HepG2 (cell line): Measurements from ENCODE around the gene ANKRD40. TPM values are rescaled to one million over a fixed set of nuclear protein-coding genes. Genes with fewer than 3 reads are reported as not detected.
A peak's percentile ranks its signal among the peaks of the same experiment; 100 is the strongest.

Experiments
- ESRRA ChIP-seq: sonication (generic); formaldehyde crosslinking; IDR thresholded peaks from 2 replicates; pipeline ENCODE4 v1.5.1; 2020; ENCODE audit warnings: mild to moderate bottlenecking, low read depth, missing genetic modification reagents
- KDM4B ChIP-seq: sonication (generic); formaldehyde crosslinking; IDR thresholded peaks from 2 replicates; pipeline ENCODE4 v1.4.0; 2020; ENCODE audit warnings: missing genetic modification reagents
- KMT2A ChIP-seq: sonication (generic); formaldehyde crosslinking; IDR thresholded peaks from 2 replicates; pipeline ENCODE4 v1.4.0; 2020; ENCODE audit warnings: missing genetic modification reagents
- MAZ ChIP-seq, 2 experiments: sonication (generic) in 1 of 2; formaldehyde crosslinking in 1 of 2; IDR thresholded peaks; 2 replicates each; pipeline versions ENCODE4 v1.5.0 to v1.6.1; 2012 to 2020; ENCODE audit warnings: low read depth in 2 of 2, mild to moderate bottlenecking in 2 of 2, borderline replicate concordance in 1 of 2, improper control_type of control experiment in 1 of 2, low read length in 1 of 2, missing genetic modification reagents in 1 of 2, moderate library complexity in 1 of 2
- MED1 ChIP-seq: sonication (generic); formaldehyde crosslinking; IDR thresholded peaks from 2 replicates; pipeline ENCODE4 v1.4.0; 2020; ENCODE audit warnings: missing genetic modification reagents
- SIN3A ChIP-seq: IDR thresholded peaks from 2 replicates; pipeline ENCODE4 v1.6.1; 2011; ENCODE audit warnings: low read depth, mild to moderate bottlenecking, control low read depth, low read length, borderline replicate concordance
- YEATS2 ChIP-seq: sonication (generic); formaldehyde crosslinking; IDR thresholded peaks from 2 replicates; pipeline ENCODE4 v1.4.0; 2020; ENCODE audit warnings: missing genetic modification reagents, borderline replicate concordance
- YEATS4 ChIP-seq: sonication (generic); formaldehyde crosslinking; IDR thresholded peaks from 2 replicates; pipeline ENCODE4 v1.4.0; 2020; ENCODE audit warnings: missing genetic modification reagents, borderline replicate concordance
- ZNF432 ChIP-seq: sonication (generic); formaldehyde crosslinking; IDR thresholded peaks from 2 replicates; pipeline ENCODE4 v1.5.0; 2020; ENCODE audit warnings: missing genetic modification reagents, mild to moderate bottlenecking, borderline replicate concordance
- ZNF878 ChIP-seq: sonication (generic); formaldehyde crosslinking; IDR thresholded peaks from 2 replicates; pipeline ENCODE4 v1.8.1; 2023; ENCODE audit warnings: mild to moderate bottlenecking, missing genetic modification reagents, moderate library complexity
- polyA plus RNA-seq, 8 experiments: library from polyadenylated mRNA; depleted of rRNA in 3 of 8; stranded (reverse) in 7 of 8; unstranded in 1 of 8; fragments of >200 nt; fragmentation: Illumina TruSeq in 4 of 8; extraction: Trizol in 4 of 8; gene quantifications; 2 replicates each; pipeline versions ENCODE4 v1.2.1 to v1.2.3, GENCODE V29; 2011 to 2016; ENCODE audit warnings: low read depth in 4 of 8, missing spikeins in 1 of 8, mixed read lengths in 1 of 8; ENCODE audit not compliant: insufficient read depth in 1 of 8
- total RNA-seq, 5 experiments: library from RNA; depleted of rRNA; stranded (reverse); fragments of >200 nt; fragmentation: Illumina TruSeq; extraction: Trizol; gene quantifications; 2 replicates each; pipeline ENCODE4 v1.2.3, GENCODE V29; 2016; ENCODE audit warnings: low read depth in 1 of 5
- TF ChIP-seq, protein P1 (sequence below): sonication (generic); formaldehyde crosslinking; IDR thresholded peaks from 2 replicates; pipeline ENCODE4 v1.4.0; 2020; ENCODE audit warnings: missing genetic modification reagents
- TF ChIP-seq, protein P2 (sequence below): sonication (generic); formaldehyde crosslinking; conservative IDR thresholded peaks from 2 replicates; pipeline ENCODE4 v1.8.0; 2022; ENCODE audit warnings: low read depth, missing genetic modification reagents
- TF ChIP-seq, protein P3 (sequence below): sonication (generic); formaldehyde crosslinking; IDR thresholded peaks from 2 replicates; pipeline ENCODE4 v1.4.0; 2020; ENCODE audit warnings: missing genetic modification reagents, borderline replicate concordance
- TF ChIP-seq, protein P4 (sequence below): sonication (generic); formaldehyde crosslinking; IDR thresholded peaks from 2 replicates; pipeline ENCODE4 v1.4.0; 2020; ENCODE audit warnings: missing genetic modification reagents

ANKRD40 gene
- total and polyA plus RNA-seq, 2 of the 13 experiments (the other 11 are each of a cell fraction or from before 2014, with no cell fraction given): 35.0 to 46.4 TPM

DNA sequence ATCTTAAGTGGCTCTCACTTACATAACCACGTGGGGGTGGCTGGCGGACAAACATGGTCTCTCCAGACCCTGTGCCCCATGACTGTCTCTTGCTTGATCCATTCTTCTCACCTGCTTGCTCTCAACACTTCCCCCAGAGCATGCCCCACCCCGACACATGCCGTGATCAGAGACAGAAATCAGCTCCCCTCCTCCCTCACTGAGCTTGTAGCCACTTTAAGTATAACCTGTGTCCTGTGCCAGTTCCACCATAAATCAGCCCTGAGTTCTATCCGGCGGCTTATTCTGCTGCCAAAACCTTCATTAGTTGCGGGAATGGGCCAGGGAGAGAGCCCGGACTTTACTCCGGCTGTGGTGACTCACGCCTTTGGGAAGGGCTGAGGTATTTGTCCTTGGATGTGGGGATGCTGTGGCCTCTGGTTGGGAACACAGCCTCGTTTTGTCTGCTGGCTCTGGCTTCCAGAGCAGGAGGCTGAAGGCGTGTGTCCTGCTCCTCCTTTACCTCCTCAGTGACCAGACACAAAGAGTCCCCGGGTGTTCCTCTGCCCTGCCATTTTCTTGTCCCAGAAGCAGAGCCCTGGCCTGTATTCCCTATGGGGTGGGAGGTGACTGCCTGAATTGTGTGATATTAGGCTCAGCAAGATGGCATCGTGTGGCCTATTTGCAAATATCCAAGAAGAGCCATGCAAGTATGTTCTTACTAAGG is 21.1 kb downstream of the ANKRD40 start (continued):
- TF ChIP-seq, protein P1, sequence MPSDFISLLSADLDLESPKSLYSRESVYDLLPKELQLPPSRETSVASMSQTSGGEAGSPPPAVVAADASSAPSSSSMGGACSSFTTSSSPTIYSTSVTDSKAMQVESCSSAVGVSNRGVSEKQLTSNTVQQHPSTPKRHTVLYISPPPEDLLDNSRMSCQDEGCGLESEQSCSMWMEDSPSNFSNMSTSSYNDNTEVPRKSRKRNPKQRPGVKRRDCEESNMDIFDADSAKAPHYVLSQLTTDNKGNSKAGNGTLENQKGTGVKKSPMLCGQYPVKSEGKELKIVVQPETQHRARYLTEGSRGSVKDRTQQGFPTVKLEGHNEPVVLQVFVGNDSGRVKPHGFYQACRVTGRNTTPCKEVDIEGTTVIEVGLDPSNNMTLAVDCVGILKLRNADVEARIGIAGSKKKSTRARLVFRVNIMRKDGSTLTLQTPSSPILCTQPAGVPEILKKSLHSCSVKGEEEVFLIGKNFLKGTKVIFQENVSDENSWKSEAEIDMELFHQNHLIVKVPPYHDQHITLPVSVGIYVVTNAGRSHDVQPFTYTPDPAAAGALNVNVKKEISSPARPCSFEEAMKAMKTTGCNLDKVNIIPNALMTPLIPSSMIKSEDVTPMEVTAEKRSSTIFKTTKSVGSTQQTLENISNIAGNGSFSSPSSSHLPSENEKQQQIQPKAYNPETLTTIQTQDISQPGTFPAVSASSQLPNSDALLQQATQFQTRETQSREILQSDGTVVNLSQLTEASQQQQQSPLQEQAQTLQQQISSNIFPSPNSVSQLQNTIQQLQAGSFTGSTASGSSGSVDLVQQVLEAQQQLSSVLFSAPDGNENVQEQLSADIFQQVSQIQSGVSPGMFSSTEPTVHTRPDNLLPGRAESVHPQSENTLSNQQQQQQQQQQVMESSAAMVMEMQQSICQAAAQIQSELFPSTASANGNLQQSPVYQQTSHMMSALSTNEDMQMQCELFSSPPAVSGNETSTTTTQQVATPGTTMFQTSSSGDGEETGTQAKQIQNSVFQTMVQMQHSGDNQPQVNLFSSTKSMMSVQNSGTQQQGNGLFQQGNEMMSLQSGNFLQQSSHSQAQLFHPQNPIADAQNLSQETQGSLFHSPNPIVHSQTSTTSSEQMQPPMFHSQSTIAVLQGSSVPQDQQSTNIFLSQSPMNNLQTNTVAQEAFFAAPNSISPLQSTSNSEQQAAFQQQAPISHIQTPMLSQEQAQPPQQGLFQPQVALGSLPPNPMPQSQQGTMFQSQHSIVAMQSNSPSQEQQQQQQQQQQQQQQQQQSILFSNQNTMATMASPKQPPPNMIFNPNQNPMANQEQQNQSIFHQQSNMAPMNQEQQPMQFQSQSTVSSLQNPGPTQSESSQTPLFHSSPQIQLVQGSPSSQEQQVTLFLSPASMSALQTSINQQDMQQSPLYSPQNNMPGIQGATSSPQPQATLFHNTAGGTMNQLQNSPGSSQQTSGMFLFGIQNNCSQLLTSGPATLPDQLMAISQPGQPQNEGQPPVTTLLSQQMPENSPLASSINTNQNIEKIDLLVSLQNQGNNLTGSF (CRISPR knock-in tag): 0 out of 2 replicates have a peak, but pooled peaks have one; percentile 10
- TF ChIP-seq SIN3A (peak; percentile 65; the same call in 1 of the 2 replicates), KDM4B (CRISPR knock-in tag) (peak; percentile 91), YEATS2 (CRISPR knock-in tag) (peak; percentile 66; the same call in 1 of the 2 replicates), YEATS4 (no peak; the same call in 1 of the 2 replicates), ZNF432 (CRISPR knock-in tag) (no peak), KMT2A (peak; percentile 58; the same call in 1 of the 2 replicates), MAZ (IDR thresholded peaks at IDR 0.05; ENCODE audit: borderline replicate concordance, low read depth, low read length) (peak; percentile 58; the same call in 1 of the 2 replicates), MAZ (CRISPR knock-in tag; IDR thresholded peaks at IDR 0.05; ENCODE audit: low read depth) (peak; percentile 54; the same call in 1 of the 2 replicates), ZNF878 (CRISPR knock-in tag) (peak; percentile 75; the same call in 1 of the 2 replicates), MED1 (CRISPR knock-in tag) (peak; percentile 96), ESRRA (CRISPR knock-in tag) (peak; percentile 94)
- TF ChIP-seq, protein P2, sequence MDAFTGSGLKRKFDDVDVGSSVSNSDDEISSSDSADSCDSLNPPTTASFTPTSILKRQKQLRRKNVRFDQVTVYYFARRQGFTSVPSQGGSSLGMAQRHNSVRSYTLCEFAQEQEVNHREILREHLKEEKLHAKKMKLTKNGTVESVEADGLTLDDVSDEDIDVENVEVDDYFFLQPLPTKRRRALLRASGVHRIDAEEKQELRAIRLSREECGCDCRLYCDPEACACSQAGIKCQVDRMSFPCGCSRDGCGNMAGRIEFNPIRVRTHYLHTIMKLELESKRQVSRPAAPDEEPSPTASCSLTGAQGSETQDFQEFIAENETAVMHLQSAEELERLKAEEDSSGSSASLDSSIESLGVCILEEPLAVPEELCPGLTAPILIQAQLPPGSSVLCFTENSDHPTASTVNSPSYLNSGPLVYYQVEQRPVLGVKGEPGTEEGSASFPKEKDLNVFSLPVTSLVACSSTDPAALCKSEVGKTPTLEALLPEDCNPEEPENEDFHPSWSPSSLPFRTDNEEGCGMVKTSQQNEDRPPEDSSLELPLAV (CRISPR knock-in tag): no peak
- TF ChIP-seq, protein P3, sequence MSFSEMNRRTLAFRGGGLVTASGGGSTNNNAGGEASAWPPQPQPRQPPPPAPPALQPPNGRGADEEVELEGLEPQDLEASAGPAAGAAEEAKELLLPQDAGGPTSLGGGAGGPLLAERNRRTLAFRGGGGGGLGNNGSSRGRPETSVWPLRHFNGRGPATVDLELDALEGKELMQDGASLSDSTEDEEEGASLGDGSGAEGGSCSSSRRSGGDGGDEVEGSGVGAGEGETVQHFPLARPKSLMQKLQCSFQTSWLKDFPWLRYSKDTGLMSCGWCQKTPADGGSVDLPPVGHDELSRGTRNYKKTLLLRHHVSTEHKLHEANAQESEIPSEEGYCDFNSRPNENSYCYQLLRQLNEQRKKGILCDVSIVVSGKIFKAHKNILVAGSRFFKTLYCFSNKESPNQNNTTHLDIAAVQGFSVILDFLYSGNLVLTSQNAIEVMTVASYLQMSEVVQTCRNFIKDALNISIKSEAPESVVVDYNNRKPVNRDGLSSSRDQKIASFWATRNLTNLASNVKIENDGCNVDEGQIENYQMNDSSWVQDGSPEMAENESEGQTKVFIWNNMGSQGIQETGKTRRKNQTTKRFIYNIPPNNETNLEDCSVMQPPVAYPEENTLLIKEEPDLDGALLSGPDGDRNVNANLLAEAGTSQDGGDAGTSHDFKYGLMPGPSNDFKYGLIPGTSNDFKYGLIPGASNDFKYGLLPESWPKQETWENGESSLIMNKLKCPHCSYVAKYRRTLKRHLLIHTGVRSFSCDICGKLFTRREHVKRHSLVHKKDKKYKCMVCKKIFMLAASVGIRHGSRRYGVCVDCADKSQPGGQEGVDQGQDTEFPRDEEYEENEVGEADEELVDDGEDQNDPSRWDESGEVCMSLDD (CRISPR knock-in tag): peak; percentile 21; the same call in 1 of the 2 replicates
- TF ChIP-seq, protein P4, sequence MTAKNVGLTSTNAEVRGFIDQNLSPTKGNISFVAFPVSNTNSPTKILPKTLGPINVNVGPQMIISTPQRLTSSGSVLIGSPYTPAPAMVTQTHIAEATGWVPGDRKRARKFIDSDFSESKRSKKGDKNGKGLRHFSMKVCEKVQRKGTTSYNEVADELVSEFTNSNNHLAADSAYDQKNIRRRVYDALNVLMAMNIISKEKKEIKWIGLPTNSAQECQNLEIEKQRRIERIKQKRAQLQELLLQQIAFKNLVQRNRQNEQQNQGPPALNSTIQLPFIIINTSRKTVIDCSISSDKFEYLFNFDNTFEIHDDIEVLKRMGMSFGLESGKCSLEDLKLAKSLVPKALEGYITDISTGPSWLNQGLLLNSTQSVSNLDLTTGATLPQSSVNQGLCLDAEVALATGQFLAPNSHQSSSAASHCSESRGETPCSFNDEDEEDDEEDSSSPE (CRISPR knock-in tag): peak; percentile 68; the same call in 1 of the 2 replicates
